Suprapubic skin (tissue), 3 donors: ENCODE measurements around the gene PLAAT1.

Experiments used
- CTCF ChIP-seq, 2 donors: fragments of 200-600 bp in 1 of 2; fragments of 450-650 bp in 1 of 2; sonication (generic) in 1 of 2; IDR thresholded peaks; one replicate each; pipeline ENCODE4 v1.5.1; 2016 to 2019; ENCODE audit warnings: antibody characterized with exemption in 2 of 2, mild to moderate bottlenecking in 1 of 2, moderate library complexity in 1 of 2
- EP300 ChIP-seq: sonication (generic); formaldehyde crosslinking; IDR thresholded peaks from one replicate; pipeline ENCODE4 v1.6.1; 2017; ENCODE audit warnings: antibody characterized with exemption
- POLR2A ChIP-seq, 2 donors: fragments of 450-650 bp; IDR thresholded peaks; one replicate each; pipeline ENCODE4 v1.6.1; 2017; ENCODE audit warnings: antibody characterized with exemption in 2 of 2, mild to moderate bottlenecking in 2 of 2, moderate library complexity in 2 of 2

- TF ChIP-seq CTCF (IDR thresholded peaks at IDR 0.05) (no peak), POLR2A (IDR thresholded peaks at IDR 0.05) (no peak), EP300 (no peak)
These were observed 29.8 kb upstream of the PLAAT1 start for GRCh38 chr3:193211173-193211572.
